ENCODE data around the gene EML6. TPM values are rescaled to one million over a fixed set of nuclear protein-coding genes. Genes with fewer than 3 reads are reported as not detected.

The EML6 gene
- total RNA-seq, 1 experiment from 2014 or later = 6.6 TPM

DNA sequence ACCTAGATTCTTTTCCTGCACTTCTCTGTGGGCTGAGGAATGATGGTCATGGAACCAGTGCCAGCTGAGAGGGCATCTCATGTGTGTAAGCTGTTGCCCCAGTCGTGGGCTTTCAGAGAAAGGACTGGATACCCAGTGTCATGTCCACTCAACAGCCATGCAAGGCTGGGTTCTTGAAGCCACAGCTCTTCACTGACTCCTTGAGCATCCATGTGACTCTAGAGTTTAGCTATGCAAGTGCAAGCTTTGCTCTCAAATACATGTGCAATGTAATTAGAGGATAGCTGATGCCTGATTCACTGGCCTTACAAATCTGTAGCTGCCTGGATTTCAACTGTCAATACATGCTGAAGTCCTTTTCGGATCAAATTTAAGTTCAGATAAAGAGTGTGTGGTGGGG is 46.8 kb upstream of the EML6 start:
- Histone ChIP-seq H3K36me3 (ENCODE audit: control insufficient read depth in 1 of 2, insufficient read depth in 2 of 2, low read length in 2 of 2) (no peaks in the 10 kb centered on the region), H3K9ac (ENCODE audit: low read length) (no peak overlapping the region), H3K4me3 (replicated peaks in 1 of 2; ENCODE audit: low read depth in 1 of 2, low read length in 2 of 2) (no peak overlapping the region), H3K27ac (ENCODE audit: low read depth, low read length) (no peak overlapping the region), H4K20me1 (ENCODE audit: insufficient read depth) (no peaks in the 10 kb centered on the region), H3K27me3 (ENCODE audit: insufficient read depth, low read length) (no peaks in the 10 kb centered on the region), H3K4me1 (ENCODE audit: control insufficient read depth in 1 of 2, insufficient read depth in 2 of 2, low read length in 2 of 2) (no peaks in the 10 kb centered on the region; a peak in 1 of 4 replicates), H3K4me2 (ENCODE audit: low read length) (no peak overlapping the region), H3K9me2 (ENCODE audit: insufficient read depth) (no peaks in the 10 kb centered on the region), H3K9me3 (ENCODE audit: control insufficient read depth in 1 of 2, insufficient read depth in 1 of 2, low read depth in 1 of 2, low read length in 2 of 2) (no peaks in the 10 kb centered on the region), H3K79me2 (ENCODE audit: insufficient read depth, low read length) (no peaks in the 10 kb centered on the region), H2AFZ (ENCODE audit: low read depth, low read length, poor library complexity, severe bottlenecking) (no peak overlapping the region)
- POLR2A ChIA-PET = interaction anchor here (0.6 kb wide), 1 partner anchor 16 kb away, joined by 4 read pairs; no protein-coding TSS in a partner anchor
- TF ChIP-seq SRF (IDR thresholded peaks at IDR 0.05; ENCODE audit: low read depth) (no peak), SP1 (IDR thresholded peaks at IDR 0.05; ENCODE audit: low read depth) (no peak), SIN3A (IDR thresholded peaks at IDR 0.05; ENCODE audit: low read depth) (no peak), POLR2A (IDR thresholded peaks at IDR 0.05; ENCODE audit: borderline replicate concordance, extremely low read depth, insufficient read depth, insufficient read length) (no peak), CBX3 (IDR thresholded peaks at IDR 0.05; ENCODE audit: low read depth) (no peak), YY1 (IDR thresholded peaks at IDR 0.05; ENCODE audit: extremely low read depth, insufficient replicate concordance, low read depth, low read length) (no peak)
- ATAC-seq = no peak
- no peak for DNase-seq (ENCODE audit: low read depth, low spot score)
- RAD21 ChIA-PET (ENCODE audit: low non-redundant PET in 1 of 2, low total read pairs in 2 of 2, uncharacterized antibody in 2 of 2, unreplicated experiment in 2 of 2) = no interaction called here
- CTCF ChIA-PET = interaction anchor here (1.3 to 4.5 kb wide), 3 partner anchors 11 to 570 kb away, joined by 3 to 30 read pairs (median 5); no protein-coding TSS in a partner anchor
- no TSS peak for BruUV-seq (replicated peaks)
- intact Hi-C loops (cut with micrococcal nuclease) = no loop called here

- intact Hi-C loops (cut with micrococcal nuclease) = no loop called here
- POLR2A ChIA-PET = no interaction called here
These were observed 45.8 kb upstream of the EML6 start for GRCh38 chr2:54677476-54678265.

More at GRCh38 chr2:54677476-54678265, 45.8 kb upstream of the EML6 start:
- no peak for DNase-seq (ENCODE audit: low read depth, low spot score)
- no peaks in the 10 kb centered on the region for H3K79me2 ChIP-seq (ENCODE audit: insufficient read depth, low read length)
- no peak; the same call in 1 of the 2 replicates for ATAC-seq
- no peaks in the 10 kb centered on the region for H3K9me3 ChIP-seq (ENCODE audit: control insufficient read depth in 1 of 2, insufficient read depth in 1 of 2, low read depth in 1 of 2, low read length in 2 of 2)
- TF ChIP-seq RAD21 (IDR thresholded peaks at IDR 0.05; ENCODE audit: low read depth) = 0 out of 2 replicates have a peak, but pooled peaks have one; percentile 9
- no peak for TF ChIP-seq ZFX (IDR thresholded peaks at IDR 0.05)
- no peak for TF ChIP-seq JUND (IDR thresholded peaks at IDR 0.05)
- H3K27ac ChIP-seq (ENCODE audit: low read depth, low read length) = no peak overlapping the region
- H2AFZ ChIP-seq (ENCODE audit: low read depth, low read length, poor library complexity, severe bottlenecking) = no peak overlapping the region
- no peaks in the 10 kb centered on the region for H3K27me3 ChIP-seq (ENCODE audit: insufficient read depth, low read length)
- RAD21 ChIA-PET (ENCODE audit: low non-redundant PET in 1 of 2, low total read pairs in 2 of 2, uncharacterized antibody in 2 of 2, unreplicated experiment in 2 of 2) = no interaction called here
- no peak overlapping the region for H3K4me2 ChIP-seq (ENCODE audit: low read length)
- H3K4me1 ChIP-seq (ENCODE audit: control insufficient read depth in 1 of 2, insufficient read depth in 2 of 2, low read length in 2 of 2) = no peaks in the 10 kb centered on the region
- no peak overlapping the region for H3K9ac ChIP-seq (ENCODE audit: low read length)
- CTCF ChIA-PET = interaction anchor here (1.4 to 4.5 kb wide), 2 partner anchors 12 to 27 kb away, joined by 3 to 30 read pairs; no protein-coding TSS in a partner anchor
- no peaks in the 10 kb centered on the region for H4K20me1 ChIP-seq (ENCODE audit: insufficient read depth)
- no TSS peak for BruUV-seq (replicated peaks)
- no peaks in the 10 kb centered on the region for H3K36me3 ChIP-seq (ENCODE audit: control insufficient read depth in 1 of 2, insufficient read depth in 2 of 2, low read length in 2 of 2)
- H3K4me3 ChIP-seq (replicated peaks in 1 of 2; ENCODE audit: low read depth in 1 of 2, low read length in 2 of 2) = no peak overlapping the region
- H3K9me2 ChIP-seq (ENCODE audit: insufficient read depth) = no peaks in the 10 kb centered on the region

Measured in HCT116 (cell line).